GOT3 (cell line): ENCODE measurements around the gene CDH8.

Experiments used
- DNase-seq: peaks from one replicate; lab custom pipeline; 2025; ENCODE audit warnings: mixed read lengths; lab: John Stamatoyannopoulos, UW

Gene CDH8, protein sequence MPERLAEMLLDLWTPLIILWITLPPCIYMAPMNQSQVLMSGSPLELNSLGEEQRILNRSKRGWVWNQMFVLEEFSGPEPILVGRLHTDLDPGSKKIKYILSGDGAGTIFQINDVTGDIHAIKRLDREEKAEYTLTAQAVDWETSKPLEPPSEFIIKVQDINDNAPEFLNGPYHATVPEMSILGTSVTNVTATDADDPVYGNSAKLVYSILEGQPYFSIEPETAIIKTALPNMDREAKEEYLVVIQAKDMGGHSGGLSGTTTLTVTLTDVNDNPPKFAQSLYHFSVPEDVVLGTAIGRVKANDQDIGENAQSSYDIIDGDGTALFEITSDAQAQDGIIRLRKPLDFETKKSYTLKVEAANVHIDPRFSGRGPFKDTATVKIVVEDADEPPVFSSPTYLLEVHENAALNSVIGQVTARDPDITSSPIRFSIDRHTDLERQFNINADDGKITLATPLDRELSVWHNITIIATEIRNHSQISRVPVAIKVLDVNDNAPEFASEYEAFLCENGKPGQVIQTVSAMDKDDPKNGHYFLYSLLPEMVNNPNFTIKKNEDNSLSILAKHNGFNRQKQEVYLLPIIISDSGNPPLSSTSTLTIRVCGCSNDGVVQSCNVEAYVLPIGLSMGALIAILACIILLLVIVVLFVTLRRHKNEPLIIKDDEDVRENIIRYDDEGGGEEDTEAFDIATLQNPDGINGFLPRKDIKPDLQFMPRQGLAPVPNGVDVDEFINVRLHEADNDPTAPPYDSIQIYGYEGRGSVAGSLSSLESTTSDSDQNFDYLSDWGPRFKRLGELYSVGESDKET

DNA sequence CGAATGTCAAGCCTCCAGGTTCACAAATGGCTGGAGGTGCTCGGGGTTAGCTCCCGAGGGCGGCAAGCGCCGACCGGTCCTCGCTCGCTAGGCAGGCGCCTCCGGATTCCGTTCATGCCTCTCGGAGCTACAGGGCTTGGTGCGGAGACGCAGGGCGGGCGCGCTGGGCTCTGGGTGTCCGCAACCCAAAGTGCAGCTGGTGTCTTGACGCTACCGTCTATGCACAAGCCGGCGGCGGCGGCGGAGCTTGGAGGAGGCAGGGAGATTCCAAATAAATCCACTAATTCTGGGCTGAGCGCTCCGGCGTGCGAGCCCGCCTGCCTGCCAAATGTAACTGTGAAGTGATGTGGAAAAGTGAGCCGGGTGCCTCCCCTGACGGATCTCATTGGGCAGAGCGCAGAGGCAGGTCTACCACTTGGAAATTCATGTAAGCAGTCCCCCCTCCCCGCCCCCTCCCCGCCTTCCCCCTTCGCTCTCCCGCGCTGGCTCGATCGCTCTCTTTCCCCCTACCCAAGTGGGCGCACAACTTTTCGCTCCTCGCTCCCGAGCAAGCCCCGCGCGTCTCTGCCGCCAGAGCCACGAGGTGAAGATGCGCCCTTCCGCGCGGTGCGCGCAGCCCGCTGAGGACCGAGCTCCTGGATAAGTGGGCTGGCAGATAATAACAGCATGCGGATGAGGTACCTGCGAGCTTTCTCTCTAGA, at the start of gene CDH8:
Gene CDH8 (minus strand): TSS at position 338 of the 701 bp plus-strand sequence. CDS start 15,035 bp downstream, outside the sequence.
- no peak for DNase-seq

DNA sequence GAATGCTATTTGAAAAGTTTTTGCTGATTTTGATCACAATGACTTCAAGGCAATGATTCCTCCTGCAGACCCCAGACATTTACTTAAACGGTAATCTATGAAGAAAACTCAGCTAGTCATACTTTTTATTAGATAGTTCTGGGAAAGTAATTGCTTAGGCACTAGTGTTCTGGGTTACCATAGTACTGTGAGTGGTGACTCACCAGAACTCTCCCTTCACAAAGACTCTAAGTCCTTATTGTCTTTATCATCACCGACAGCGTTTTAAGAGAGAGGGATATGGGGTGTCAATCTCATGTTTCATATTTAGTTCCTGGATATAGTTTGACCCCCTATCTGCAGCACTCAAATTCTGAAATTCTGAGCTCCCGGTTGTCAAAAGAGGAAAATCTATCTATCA, 43.0 kb upstream of the CDH8 start:
- DNase-seq: no peak

- no peak for DNase-seq
Observed at GRCh38 chr16:62077998-62078397, 41.8 kb upstream of the CDH8 start.

- DNase-seq: no peak
Observed at GRCh38 chr16:62076886-62077285, 40.6 kb upstream of the CDH8 start.

- no peak for DNase-seq
Observed at GRCh38 chr16:62068747-62069146, 32.5 kb upstream of the CDH8 start.

DNA sequence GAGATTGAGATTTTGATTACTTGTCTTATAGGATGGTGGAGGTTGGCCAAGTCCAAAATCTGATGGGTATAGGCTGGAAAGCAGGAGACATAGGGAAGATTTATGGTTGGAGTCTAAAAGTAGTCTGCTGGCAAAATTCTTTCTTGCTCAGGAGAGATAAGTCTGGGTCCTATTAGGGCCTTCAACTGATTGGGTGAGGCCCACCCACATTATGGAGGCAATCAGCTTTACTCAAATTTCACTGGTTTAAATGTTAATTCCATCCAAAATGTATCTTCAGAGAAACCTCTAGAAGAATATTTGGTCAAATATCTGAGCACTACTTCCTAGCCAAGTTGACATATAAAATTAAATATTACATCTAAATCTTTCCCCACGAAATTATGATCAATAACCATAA, 31.7 kb upstream of the CDH8 start:
- no peak for DNase-seq

GRCh38 chr16:62067182-62067581, 30.9 kb upstream of the CDH8 start:
- no peak for DNase-seq

GRCh38 chr16:62066747-62067146, 30.5 kb upstream of the CDH8 start:
- DNase-seq: no peak

GRCh38 chr16:62064173-62064572, 27.9 kb upstream of the CDH8 start:
- no peak for DNase-seq

- no peak for DNase-seq
Observed at GRCh38 chr16:62060089-62060488, 23.9 kb upstream of the CDH8 start.

- no peak for DNase-seq
Observed at GRCh38 chr16:62059527-62059926, 23.3 kb upstream of the CDH8 start.

- no peak for DNase-seq
Observed at GRCh38 chr16:62058412-62058811, 22.2 kb upstream of the CDH8 start.

DNA sequence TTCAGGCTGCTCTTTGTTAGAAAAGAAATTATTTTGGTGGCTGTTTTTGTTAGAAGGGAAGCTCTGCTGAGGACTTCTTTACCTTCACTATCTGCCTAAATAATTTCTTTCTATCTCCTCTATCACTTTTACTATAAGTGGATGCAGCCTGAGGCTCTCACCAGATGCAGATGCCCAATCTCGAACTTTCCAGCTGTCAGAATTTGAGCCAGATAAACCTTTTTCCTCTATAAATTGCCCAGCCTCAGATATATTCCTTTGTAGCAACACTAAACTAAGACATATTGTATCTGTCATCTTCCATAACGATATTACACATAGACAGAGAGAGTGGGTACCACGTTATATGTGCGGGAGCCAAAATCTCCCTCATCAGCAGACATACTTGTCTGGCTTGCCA, 15.7 kb upstream of the CDH8 start:
- DNase-seq: no peak

GRCh38 chr16:62050793-62051192, 14.6 kb upstream of the CDH8 start:
- DNase-seq: no peak

- no peak for DNase-seq
Observed at GRCh38 chr16:62046801-62047200, 10.6 kb upstream of the CDH8 start.

DNA sequence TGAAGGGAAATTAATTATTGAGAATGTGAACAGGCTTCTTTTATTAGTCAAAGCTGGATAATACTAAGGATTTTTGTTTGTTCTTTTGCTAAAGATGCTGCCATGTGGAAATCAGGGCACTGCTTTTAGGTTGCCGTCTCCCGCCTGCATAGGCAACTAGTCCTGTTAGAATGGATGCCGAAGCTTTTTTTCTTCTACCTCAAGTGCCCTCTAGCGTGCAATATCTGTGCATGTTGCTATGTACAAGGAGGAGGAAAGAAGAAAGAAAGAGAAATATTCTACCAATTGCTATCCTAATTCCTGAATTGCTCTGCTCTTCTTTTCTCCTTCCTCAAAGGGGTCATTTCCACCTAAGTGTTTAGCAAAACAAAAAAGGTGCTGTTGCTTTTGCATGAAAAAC, 5.2 kb upstream of the CDH8 start:
- no peak for DNase-seq

DNA sequence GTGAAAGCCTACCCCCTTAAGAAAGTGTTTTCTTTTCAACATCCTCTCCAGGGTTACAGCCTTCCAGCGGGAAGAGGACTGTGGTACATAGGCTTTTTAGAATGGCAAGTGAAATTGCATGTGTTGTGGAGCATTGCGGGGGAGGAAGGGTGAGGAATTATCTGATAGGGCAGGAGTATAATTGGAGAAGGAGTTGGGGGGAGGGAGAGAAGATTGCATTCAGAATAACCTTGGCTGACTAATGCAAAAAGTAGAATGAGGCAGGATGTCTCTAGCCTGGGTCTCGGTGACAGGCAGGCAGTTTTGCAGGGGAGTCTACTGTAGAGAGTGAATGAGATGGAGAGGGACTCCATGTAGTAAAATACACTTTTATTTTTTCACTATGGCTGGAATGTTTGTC, 2.4 kb upstream of the CDH8 start:
- DNase-seq: no peak

- no peak for DNase-seq
Observed at GRCh38 chr16:62038225-62038624, 2.0 kb upstream of the CDH8 start.

- DNase-seq: no peak
Observed at GRCh38 chr16:62036802-62037135, 531 bp upstream of the CDH8 start.

GRCh38 chr16:62035115-62036092, 834 bp downstream of the CDH8 start:
- DNase-seq: no peak
